BLaER1 treated with 17β-estradiol and CSF1 and Interleukin-3, amounts not matched to agents 10 nM and 100 nM (cell line): Measurements from ENCODE around the gene TBXA2R.

Source experiments
- H3K27ac ChIP-seq, 11 experiments: shearing (Covaris generic); formaldehyde crosslinking; 2 replicates each; pipeline ENCODE4 v1.8.1; 2022
- H3K27me3 ChIP-seq, 11 experiments: shearing (Covaris generic); formaldehyde crosslinking; 2 replicates each; pipeline ENCODE4 v1.8.1; 2022
- H3K36me3 ChIP-seq, 11 experiments: shearing (Covaris generic); formaldehyde crosslinking; 2 replicates each; pipeline ENCODE4 v1.8.1; 2022
- H3K4me1 ChIP-seq, 10 experiments: shearing (Covaris generic); formaldehyde crosslinking; 2 replicates each; pipeline ENCODE4 v1.8.1; 2022
- H3K4me2 ChIP-seq, 11 experiments: shearing (Covaris generic); formaldehyde crosslinking; 2 replicates each; pipeline ENCODE4 v1.8.1; 2022
- H3K4me3 ChIP-seq, 10 experiments: shearing (Covaris generic); formaldehyde crosslinking; 2 replicates each; pipeline ENCODE4 v1.8.1; 2022
- H3K9ac ChIP-seq, 11 experiments: shearing (Covaris generic); formaldehyde crosslinking; 2 replicates each; pipeline ENCODE4 v1.8.1; 2022
- H3K9me3 ChIP-seq, 11 experiments: shearing (Covaris generic); formaldehyde crosslinking; replicated peaks in 1 of 11; 2 replicates each; pipeline ENCODE4 v1.8.1; 2022
- H4K20me1 ChIP-seq, 11 experiments: shearing (Covaris generic); formaldehyde crosslinking; 2 replicates each; pipeline ENCODE4 v1.8.1; 2022
- Cebpa-rat ChIP-seq, 11 experiments: shearing (Covaris generic); IDR thresholded peaks; 2 replicates each; pipeline ENCODE4 v1.8.1; 2022

TBXA2R gene

GRCh38 chr19:3601021-3601420, 5.7 kb downstream of the TBXA2R start:
- H3K4me1 ChIP-seq, result peaks cover 16 to 47% (median 32%) of the 10 kb centered on the region in 10 experiments
- H3K27me3 ChIP-seq, result peaks cover 5 to 11% (median 9%) of the 10 kb centered on the region in 11 experiments
- peaks cover 0 to 10% (median 0%) of the 10 kb centered on the region in 11 experiments; a peak in 1 of 22 replicates for H3K36me3 ChIP-seq
- no peak overlapping the region for H3K27ac ChIP-seq
- H3K4me3 ChIP-seq, result no peak overlapping the region
- peaks cover 0 to 17% (median 0%) of the 10 kb centered on the region in 11 experiments; a peak in 4 of 22 replicates for H3K9me3 ChIP-seq
- peaks cover 0 to 1% (median 0%) of the 10 kb centered on the region in 11 experiments; a peak in 3 of 22 replicates for H4K20me1 ChIP-seq
- peak overlapping the region in 2 of 11 experiments; percentile 18 to 22; a peak in 3 of 22 replicates for H3K4me2 ChIP-seq
- no peak for TF ChIP-seq Cebpa-rat (IDR thresholded peaks at IDR 0.05)
- no peak overlapping the region for H3K9ac ChIP-seq

- Histone ChIP-seq H3K9me3 (peaks cover 0 to 17% (median 0%) of the 10 kb centered on the region in 11 experiments; a peak in 4 of 22 replicates), H3K27me3 (peaks cover 0 to 4% (median under 1%) of the 10 kb centered on the region in 11 experiments; a peak in 9 of 22 replicates), H3K4me2 (peak overlapping the region in 2 of 11 experiments; percentile 18 to 41; a peak in 2 of 22 replicates), H4K20me1 (no peaks in the 10 kb centered on the region), H3K4me3 (no peak overlapping the region), H3K9ac (no peak overlapping the region), H3K4me1 (peaks cover 4 to 35% (median 19%) of the 10 kb centered on the region in 10 experiments), H3K27ac (no peak overlapping the region), H3K36me3 (peaks cover 0 to 10% (median 0%) of the 10 kb centered on the region in 11 experiments; a peak in 1 of 22 replicates)
- no peak for TF ChIP-seq Cebpa-rat (IDR thresholded peaks at IDR 0.05)
These were observed 6.9 kb downstream of the TBXA2R start for GRCh38 chr19:3599776-3600187.

- no peak overlapping the region for H3K4me3 ChIP-seq
- no peaks in the 10 kb centered on the region for H4K20me1 ChIP-seq
- H3K9ac ChIP-seq, result no peak overlapping the region
- H3K9me3 ChIP-seq, result peaks cover 12 to 28% (median 19%) of the 10 kb centered on the region in 11 experiments
- H3K4me1 ChIP-seq, result peaks cover 0 to 11% (median 2%) of the 10 kb centered on the region in 10 experiments; a peak in 7 of 20 replicates
- no peak for TF ChIP-seq Cebpa-rat (IDR thresholded peaks at IDR 0.05)
- H3K27me3 ChIP-seq, result peaks cover 0 to 23% (median 18%) of the 10 kb centered on the region in 11 experiments; a peak in 13 of 22 replicates
- peaks cover 0 to 10% (median 0%) of the 10 kb centered on the region in 11 experiments; a peak in 1 of 22 replicates for H3K36me3 ChIP-seq
- H3K4me2 ChIP-seq, result no peak overlapping the region
- H3K27ac ChIP-seq, result no peak overlapping the region
These were observed 11.1 kb downstream of the TBXA2R start for GRCh38 chr19:3595521-3596061.

GRCh38 chr19:3593156-3593555, 13.5 kb downstream of the TBXA2R start:
- no peak for TF ChIP-seq Cebpa-rat (IDR thresholded peaks at IDR 0.05)
- no peak overlapping the region for H3K27ac ChIP-seq
- H3K4me1 ChIP-seq, result no peaks in the 10 kb centered on the region
- H3K36me3 ChIP-seq, result no peaks in the 10 kb centered on the region; a peak in 1 of 22 replicates
- H3K27me3 ChIP-seq, result peaks cover 0 to 23% (median 18%) of the 10 kb centered on the region in 11 experiments; a peak in 13 of 22 replicates
- no peak overlapping the region for H3K4me2 ChIP-seq
- H3K9me3 ChIP-seq, result peaks cover 12 to 28% (median 25%) of the 10 kb centered on the region in 11 experiments
- no peak overlapping the region for H3K9ac ChIP-seq
- no peaks in the 10 kb centered on the region for H4K20me1 ChIP-seq
- H3K4me3 ChIP-seq, result no peak overlapping the region

GRCh38 chr19:3591876-3592613, 14.6 kb downstream of the TBXA2R start:
- TF ChIP-seq Cebpa-rat (IDR thresholded peaks at IDR 0.05), result no peak
- H3K9me3 ChIP-seq, result peaks cover 12 to 28% (median 25%) of the 10 kb centered on the region in 11 experiments
- no peak overlapping the region for H3K9ac ChIP-seq
- no peaks in the 10 kb centered on the region; a peak in 1 of 22 replicates for H3K36me3 ChIP-seq
- no peaks in the 10 kb centered on the region for H3K4me1 ChIP-seq
- H3K27ac ChIP-seq, result no peak overlapping the region
- H4K20me1 ChIP-seq, result no peaks in the 10 kb centered on the region
- peaks cover 2 to 30% (median 22%) of the 10 kb centered on the region in 11 experiments; a peak in 20 of 22 replicates for H3K27me3 ChIP-seq
- no peak overlapping the region for H3K4me3 ChIP-seq
- H3K4me2 ChIP-seq, result no peak overlapping the region

GRCh38 chr19:3590991-3591659, 15.6 kb downstream of the TBXA2R start:
- no peak for TF ChIP-seq Cebpa-rat (IDR thresholded peaks at IDR 0.05)
- H3K4me2 ChIP-seq, result no peak overlapping the region
- H3K27ac ChIP-seq, result no peak overlapping the region
- H3K4me3 ChIP-seq, result no peak overlapping the region
- peaks cover 0 to 2% (median under 1%) of the 10 kb centered on the region in 10 experiments; a peak in 4 of 20 replicates for H3K4me1 ChIP-seq
- no peak overlapping the region for H3K9ac ChIP-seq
- H3K27me3 ChIP-seq, result peaks cover 11 to 39% (median 31%) of the 10 kb centered on the region in 11 experiments
- H4K20me1 ChIP-seq, result no peaks in the 10 kb centered on the region; a peak in 1 of 22 replicates
- H3K36me3 ChIP-seq, result no peaks in the 10 kb centered on the region; a peak in 1 of 22 replicates
- peaks cover 12 to 28% (median 25%) of the 10 kb centered on the region in 11 experiments for H3K9me3 ChIP-seq

- Histone ChIP-seq H3K4me3 (no peak overlapping the region), H3K36me3 (no peaks in the 10 kb centered on the region), H3K9me3 (peaks cover 12 to 28% (median 25%) of the 10 kb centered on the region in 11 experiments), H3K4me1 (peaks cover 0 to 14% (median 11%) of the 10 kb centered on the region in 10 experiments; a peak in 14 of 20 replicates), H4K20me1 (peaks cover 0 to 4% (median 0%) of the 10 kb centered on the region in 11 experiments; a peak in 1 of 22 replicates), H3K9ac (no peak overlapping the region), H3K27ac (no peak overlapping the region), H3K4me2 (no peak overlapping the region), H3K27me3 (peaks cover 23 to 48% (median 43%) of the 10 kb centered on the region in 11 experiments)
- TF ChIP-seq Cebpa-rat (IDR thresholded peaks at IDR 0.05), result no peak
These were observed 16.7 kb downstream of the TBXA2R start for GRCh38 chr19:3589949-3590348.

GRCh38 chr19:3589439-3589838, 17.2 kb downstream of the TBXA2R start:
- H3K4me2 ChIP-seq, result no peak overlapping the region
- peaks cover 0 to 4% (median 0%) of the 10 kb centered on the region in 11 experiments; a peak in 1 of 22 replicates for H4K20me1 ChIP-seq
- no peak overlapping the region for H3K27ac ChIP-seq
- peaks cover 28 to 50% (median 44%) of the 10 kb centered on the region in 11 experiments for H3K27me3 ChIP-seq
- no peak overlapping the region for H3K9ac ChIP-seq
- no peak for TF ChIP-seq Cebpa-rat (IDR thresholded peaks at IDR 0.05)
- H3K9me3 ChIP-seq, result peaks cover 12 to 28% (median 25%) of the 10 kb centered on the region in 11 experiments
- no peaks in the 10 kb centered on the region for H3K36me3 ChIP-seq
- no peak overlapping the region for H3K4me3 ChIP-seq
- peaks cover 0 to 14% (median 11%) of the 10 kb centered on the region in 10 experiments; a peak in 14 of 20 replicates for H3K4me1 ChIP-seq
